Neural progenitor cell (in vitro differentiated cells): ENCODE results near the gene NRG2. TPM values are rescaled to one million over a fixed set of nuclear protein-coding genes. Genes with fewer than 3 reads are reported as not detected.

Experiments
- DNase-seq: peaks from one replicate; pipeline ENCODE4 v3.0.0-alpha.2; 2016; ENCODE audit warnings: low spot score
- H2AFZ ChIP-seq: fragments of 200-600 bp; sonication (generic); replicated peaks from 2 replicates; pipeline ENCODE4 v1.6.1; 2016; ENCODE audit warnings: antibody characterized with exemption
- H3F3A ChIP-seq: fragments of 200-600 bp; sonication (generic); 2 replicates; pipeline ENCODE4 v1.6.1; 2016; ENCODE audit warnings: antibody characterized with exemption, low read depth
- H3K27ac ChIP-seq: fragments of 200-600 bp; sonication (generic); 2 replicates; pipeline ENCODE4 v1.5.1; 2016; ENCODE audit warnings: mild to moderate bottlenecking
- H3K27me3 ChIP-seq: fragments of 200-600 bp; sonication (generic); 2 replicates; pipeline ENCODE4 v1.6.1; 2016; ENCODE audit warnings: mild to moderate bottlenecking, moderate library complexity
- H3K36me3 ChIP-seq: fragments of 200-600 bp; sonication (generic); 2 replicates; pipeline ENCODE4 v1.5.1; 2016
- H3K4me1 ChIP-seq: fragments of 200-600 bp; sonication (generic); 2 replicates; pipeline ENCODE4 v1.6.1; 2016; ENCODE audit warnings: mixed run types
- H3K4me2 ChIP-seq: fragments of 200-600 bp; sonication (generic); 2 replicates; pipeline ENCODE4 v1.6.1; 2016
- H3K4me3 ChIP-seq: fragments of 200-600 bp; sonication (generic); 2 replicates; pipeline ENCODE4 v1.5.1; 2016
- H3K79me2 ChIP-seq: fragments of 200-600 bp; sonication (generic); 2 replicates; pipeline ENCODE4 v1.6.1; 2016; ENCODE audit warnings: low read depth
- H3K9ac ChIP-seq: fragments of 200-600 bp; sonication (generic); 2 replicates; pipeline ENCODE4 v1.6.1; 2016
- H3K9me3 ChIP-seq: fragments of 200-600 bp; sonication (generic); 2 replicates; pipeline ENCODE4 v1.5.1; 2016; ENCODE audit warnings: low read depth
- H4K20me1 ChIP-seq: fragments of 200-600 bp; sonication (generic); 2 replicates; pipeline ENCODE4 v1.6.1; 2016; ENCODE audit warnings: low read depth
- H3K27ac Mint-ChIP-seq: 3 replicates; pipeline ENCODE4 v1.8.0; 2021; ENCODE audit warnings: mixed read lengths
- H3K27me3 Mint-ChIP-seq: 2 replicates; pipeline ENCODE4 v1.8.0; 2022; ENCODE audit warnings: low read depth, mild to moderate bottlenecking, inconsistent platforms, moderate library complexity, mixed read lengths; ENCODE audit not compliant: insufficient read depth
- H3K36me3 Mint-ChIP-seq: 3 replicates; pipeline ENCODE4 v1.8.0; 2021; ENCODE audit warnings: mixed read lengths
- H3K4me1 Mint-ChIP-seq: 3 replicates; pipeline ENCODE4 v1.8.0; 2021; ENCODE audit warnings: mixed read lengths
- H3K4me3 Mint-ChIP-seq: 3 replicates; pipeline ENCODE4 v1.8.0; 2021; ENCODE audit warnings: mild to moderate bottlenecking, moderate library complexity, mixed read lengths
- H3K9me3 Mint-ChIP-seq: 3 replicates; pipeline ENCODE4 v1.8.0; 2020; ENCODE audit warnings: mixed read lengths
- EZH2 ChIP-seq: fragments of 200-600 bp; sonication (generic); IDR thresholded peaks from 2 replicates; pipeline ENCODE4 v1.6.1; 2017; ENCODE audit warnings: antibody characterized with exemption, mild to moderate bottlenecking, moderate library complexity
- EZH2phosphoT487 ChIP-seq: fragments of 200-600 bp; sonication (generic); IDR thresholded peaks from 2 replicates; pipeline ENCODE4 v1.6.1; 2017; ENCODE audit warnings: antibody characterized with exemption
- total RNA-seq: library from RNA; depleted of rRNA; stranded (reverse); fragments of >200 nt; gene quantifications from 2 replicates; pipeline ENCODE4 v1.2.3, GENCODE V29; 2015; ENCODE audit warnings: low replicate concordance
- TF ChIP-seq, protein P1 (sequence below): fragments of 200-600 bp; sonication (generic); IDR thresholded peaks from 2 replicates; pipeline ENCODE4 v1.5.1; 2017; ENCODE audit warnings: antibody characterized with exemption, mild to moderate bottlenecking

The NRG2 gene
- total RNA-seq, 1 donor from 2014 or later: 0.13 TPM

DNA sequence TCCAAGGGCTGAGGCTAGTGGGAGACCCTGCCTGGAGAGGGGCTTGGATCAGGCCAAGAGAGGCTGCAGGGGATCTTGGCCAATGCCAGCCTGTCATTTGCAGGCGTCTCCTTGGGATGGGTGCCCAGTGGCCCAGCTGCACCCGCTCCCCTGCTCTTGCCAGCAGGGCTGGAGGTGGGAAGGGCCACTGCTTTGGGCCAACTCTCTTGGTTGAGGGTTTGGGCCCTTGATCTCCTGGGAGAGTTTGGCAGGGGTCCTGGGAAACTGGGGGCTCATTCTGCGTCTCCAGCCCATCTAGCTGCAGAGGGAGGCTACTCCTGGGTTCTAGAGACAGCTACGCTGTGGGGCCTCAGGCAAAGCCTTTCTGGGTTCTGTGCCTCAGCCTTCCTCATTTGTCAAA, 237.0 kb downstream of the NRG2 start:
- Mint-ChIP-seq H3K36me3 (no peaks in the 10 kb centered on the region), H3K27me3 (peaks cover 19% of the 10 kb centered on the region), H3K4me1 (no peaks in the 10 kb centered on the region), H3K4me3 (no peak overlapping the region), H3K9me3 (no peaks in the 10 kb centered on the region), H3K27ac (no peak overlapping the region)
- no peak overlapping the region for H3K4me2 ChIP-seq
- no peak overlapping the region for H2AFZ ChIP-seq
- H3K36me3 ChIP-seq: no peaks in the 10 kb centered on the region
- H3K9me3 ChIP-seq: no peaks in the 10 kb centered on the region
- DNase-seq: no peak
- no peak overlapping the region for H3K4me3 ChIP-seq
- peaks cover 6% of the 10 kb centered on the region for H4K20me1 ChIP-seq
- H3K27me3 ChIP-seq: peaks cover 27% of the 10 kb centered on the region
- no peak overlapping the region for H3K27ac ChIP-seq
- TF ChIP-seq EZH2: no peak
- TF ChIP-seq, protein P1, sequence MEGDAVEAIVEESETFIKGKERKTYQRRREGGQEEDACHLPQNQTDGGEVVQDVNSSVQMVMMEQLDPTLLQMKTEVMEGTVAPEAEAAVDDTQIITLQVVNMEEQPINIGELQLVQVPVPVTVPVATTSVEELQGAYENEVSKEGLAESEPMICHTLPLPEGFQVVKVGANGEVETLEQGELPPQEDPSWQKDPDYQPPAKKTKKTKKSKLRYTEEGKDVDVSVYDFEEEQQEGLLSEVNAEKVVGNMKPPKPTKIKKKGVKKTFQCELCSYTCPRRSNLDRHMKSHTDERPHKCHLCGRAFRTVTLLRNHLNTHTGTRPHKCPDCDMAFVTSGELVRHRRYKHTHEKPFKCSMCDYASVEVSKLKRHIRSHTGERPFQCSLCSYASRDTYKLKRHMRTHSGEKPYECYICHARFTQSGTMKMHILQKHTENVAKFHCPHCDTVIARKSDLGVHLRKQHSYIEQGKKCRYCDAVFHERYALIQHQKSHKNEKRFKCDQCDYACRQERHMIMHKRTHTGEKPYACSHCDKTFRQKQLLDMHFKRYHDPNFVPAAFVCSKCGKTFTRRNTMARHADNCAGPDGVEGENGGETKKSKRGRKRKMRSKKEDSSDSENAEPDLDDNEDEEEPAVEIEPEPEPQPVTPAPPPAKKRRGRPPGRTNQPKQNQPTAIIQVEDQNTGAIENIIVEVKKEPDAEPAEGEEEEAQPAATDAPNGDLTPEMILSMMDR: no peak
- TF ChIP-seq EZH2phosphoT487: no peak
- no peaks in the 10 kb centered on the region for H3K79me2 ChIP-seq
- no peaks in the 10 kb centered on the region for H3F3A ChIP-seq
- H3K4me1 ChIP-seq: no peaks in the 10 kb centered on the region
- no peak overlapping the region for H3K9ac ChIP-seq

DNA sequence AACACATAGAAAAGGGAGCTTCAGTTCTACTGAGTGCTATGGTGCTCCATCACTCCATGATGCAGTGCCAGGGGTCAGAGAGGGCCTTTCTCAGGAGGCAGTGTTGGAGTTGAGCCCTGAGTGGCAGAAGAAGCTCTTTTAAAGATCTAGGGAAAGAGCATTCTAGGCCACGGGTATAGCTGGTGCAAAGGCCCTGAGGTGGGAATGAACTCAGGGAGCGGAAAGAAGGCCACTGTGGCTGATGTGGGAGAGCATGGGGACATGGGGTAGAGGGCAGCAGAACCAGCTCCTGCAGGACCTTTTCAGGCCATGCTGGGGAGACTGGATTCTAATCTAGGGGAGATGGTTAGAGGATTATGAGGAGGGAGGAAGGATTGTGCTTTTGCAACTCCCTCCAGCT, 237.6 kb downstream of the NRG2 start:
- Histone ChIP-seq H3K79me2 (no peaks in the 10 kb centered on the region), H3K27me3 (peaks cover 33% of the 10 kb centered on the region), H3K9ac (no peak overlapping the region), H3K9me3 (no peaks in the 10 kb centered on the region), H4K20me1 (peaks cover 6% of the 10 kb centered on the region), H3K4me3 (no peak overlapping the region), H3K36me3 (no peaks in the 10 kb centered on the region), H2AFZ (no peak overlapping the region), H3F3A (no peaks in the 10 kb centered on the region), H3K4me2 (no peak overlapping the region), H3K4me1 (no peaks in the 10 kb centered on the region), H3K27ac (no peak overlapping the region)
- TF ChIP-seq, protein P1: no peak
- TF ChIP-seq EZH2phosphoT487: no peak
- no peak for TF ChIP-seq EZH2
- H3K36me3 Mint-ChIP-seq: no peaks in the 10 kb centered on the region
- H3K27me3 Mint-ChIP-seq: peaks cover 19% of the 10 kb centered on the region
- H3K27ac Mint-ChIP-seq: no peak overlapping the region
- no peaks in the 10 kb centered on the region for H3K9me3 Mint-ChIP-seq
- DNase-seq: no peak
- no peaks in the 10 kb centered on the region for H3K4me1 Mint-ChIP-seq
- no peak overlapping the region for H3K4me3 Mint-ChIP-seq

DNA sequence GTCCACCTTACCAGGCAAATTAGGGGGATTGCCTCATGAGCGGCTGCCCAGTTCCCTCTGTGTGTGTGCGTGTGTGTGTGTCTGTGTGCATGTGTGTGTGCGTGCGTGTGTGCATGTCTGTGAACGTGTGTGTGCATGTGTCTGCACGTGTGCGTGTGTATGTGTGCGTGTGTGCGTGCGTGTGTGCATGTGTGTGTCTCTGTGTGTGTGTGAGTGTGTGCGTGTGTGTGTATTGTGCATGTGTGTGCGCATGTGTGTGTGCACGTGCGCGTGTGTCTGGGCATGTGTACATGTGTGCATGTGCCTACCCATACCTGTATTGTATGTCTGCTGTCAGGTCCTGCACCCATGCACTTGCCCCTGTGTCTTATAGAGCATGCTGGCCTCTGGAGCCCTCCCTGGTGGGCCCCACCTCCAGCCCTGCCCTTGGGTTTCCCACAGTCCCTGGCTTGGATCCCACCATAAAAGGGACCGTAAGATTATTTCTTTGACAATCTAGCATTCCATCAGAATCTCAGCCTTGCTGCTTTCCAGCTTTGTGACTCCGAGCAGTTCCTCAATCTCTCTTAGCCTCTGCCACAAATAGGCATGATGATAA, 238.2 kb downstream of the NRG2 start:
- H3K36me3 ChIP-seq: no peaks in the 10 kb centered on the region
- no peaks in the 10 kb centered on the region for H3F3A ChIP-seq
- Mint-ChIP-seq H3K27me3 (peaks cover 22% of the 10 kb centered on the region), H3K4me1 (no peaks in the 10 kb centered on the region), H3K27ac (peak overlapping the region; percentile 24), H3K4me3 (peak overlapping the region; percentile 3), H3K9me3 (no peaks in the 10 kb centered on the region), H3K36me3 (no peaks in the 10 kb centered on the region)
- no peaks in the 10 kb centered on the region for H3K9me3 ChIP-seq
- H3K4me3 ChIP-seq: no peak overlapping the region
- H4K20me1 ChIP-seq: peaks cover 6% of the 10 kb centered on the region
- no peak overlapping the region for H3K9ac ChIP-seq
- no peak for DNase-seq
- TF ChIP-seq EZH2phosphoT487: no peak
- TF ChIP-seq, protein P1: no peak
- no peak overlapping the region for H2AFZ ChIP-seq
- H3K27ac ChIP-seq: no peak overlapping the region
- no peaks in the 10 kb centered on the region for H3K4me1 ChIP-seq
- peaks cover 39% of the 10 kb centered on the region for H3K27me3 ChIP-seq
- no peaks in the 10 kb centered on the region for H3K79me2 ChIP-seq
- no peak overlapping the region for H3K4me2 ChIP-seq
